Adrenal gland (tissue), 12 donors: ENCODE results near the gene PCDH17. TPM values are rescaled to one million over a fixed set of nuclear protein-coding genes. Genes with fewer than 3 reads are reported as not detected.

Source experiments
- DNase-seq, 7 donors: peaks; one replicate each; pipeline ENCODE4 v3.0.0-alpha.2; 2019 to 2020
- H3K27ac ChIP-seq, 5 donors: fragments of 200-600 bp; sonication (generic) in 4 of 5; 1 replicate in 3 of 5; 2 replicates in 2 of 5; pipeline versions ENCODE4 v1.5.1 to v1.8.0; 2016 to 2020; ENCODE audit warnings: mild to moderate bottlenecking in 1 of 5
- H3K27me3 ChIP-seq: fragments of 200-600 bp; 2 replicates; pipeline ENCODE4 v1.8.0; 2021
- H3K36me3 ChIP-seq, 2 donors: fragments of 200-600 bp; replicated peaks in 1 of 2; 1 replicate in 1 of 2; 2 replicates in 1 of 2; pipeline versions ENCODE4 v1.5.1 to v1.8.0; 2018 to 2022
- H3K4me1 ChIP-seq, 2 donors: fragments of 200-600 bp; replicated peaks in 1 of 2; 1 replicate in 1 of 2; 2 replicates in 1 of 2; pipeline versions ENCODE4 v1.5.1 to v1.8.0; 2018 to 2021
- H3K4me3 ChIP-seq, 4 donors: fragments of 200-600 bp; sonication (generic) in 3 of 4; one replicate each; pipeline ENCODE4 v1.5.1; 2016 to 2018
- H3K9me3 ChIP-seq, 3 donors: fragments of 200-600 bp; sonication (generic) in 1 of 3; replicated peaks in 1 of 3; 1 replicate in 2 of 3; 2 replicates in 1 of 3; pipeline versions ENCODE4 v1.5.1 to v1.8.0; 2016 to 2021
- CTCF ChIP-seq, 6 experiments: fragments of 450-650 bp in 4 of 6; fragments of 200-600 bp in 2 of 6; sonication (generic) in 1 of 6; IDR thresholded peaks; 1 replicate in 5 of 6; 2 replicates in 1 of 6; pipeline versions ENCODE4 v1.5.1 to v1.8.0; 2016 to 2021; ENCODE audit warnings: antibody characterized with exemption in 6 of 6, mild to moderate bottlenecking in 2 of 6, moderate library complexity in 1 of 6
- POLR2A ChIP-seq, 2 donors: fragments of 450-650 bp; IDR thresholded peaks; one replicate each; pipeline ENCODE4 v1.6.1; 2017; ENCODE audit warnings: antibody characterized with exemption in 2 of 2, mild to moderate bottlenecking in 2 of 2, moderate library complexity in 1 of 2
- WGBS, 4 donors: extraction: QIAGEN DNeasy Blood & Tissue Kit in 2 of 4; methylation state at CpG; one replicate each; pipeline versions ENCODE4 v1.1.5 to v1.1.7; 2013 to 2017; 5-methylcytosine and 5-hydroxymethylcytosine counted together
- intact Hi-C, 2 donors: fragments of 100-400 bp; cut with DNase I; formaldehyde crosslinking; loops; one replicate each; pipeline versions ENCODE4 v1.14.1 to v1.15.0; 2022 to 2023
- polyA plus RNA-seq, 3 donors: library from polyadenylated mRNA; stranded (reverse); fragments of 200-250 nt in 2 of 3; fragments of 350-450 nt in 1 of 3; fragmentation: Illumina TruSeq in 1 of 3; extraction: RNeasy Lipid Tissue Mini Kit (QIAGEN cat#74804) in 1 of 3; gene quantifications; one replicate each; pipeline ENCODE4 v1.2.3, GENCODE V29; 2013 to 2014
- total RNA-seq, 9 donors: library from RNA; depleted of rRNA in 4 of 9; stranded (reverse); fragments of >200 nt in 4 of 9; fragments of 120-200 nt in 1 of 9; fragmentation: NEBNext Ultra II Directional in 1 of 9; extraction: Animal tissue kit (Norgen Biotek cat#: 25700) in 1 of 9; gene quantifications; one replicate each; pipeline versions ENCODE4 v1.1.0 to v1.2.4, GENCODE V29; 2013 to 2023
- donor health status: healthy with polysubstance abuse.
- donor health status: Bipolar disorder and iron deficiency.
- donor health status: DM: yes; HTN: yes; CAD: no.
- donor health status: DM: no; HTN: no; CAD: no.
- donor health status: DM: no; HTN: no; CAD: no.
- donor health status: DM: yes; HTN: yes; CAD: no.

Gene PCDH17
- total and polyA plus RNA-seq, 12 donors = 0.47 to 12.3 (median 5.3) TPM

DNA sequence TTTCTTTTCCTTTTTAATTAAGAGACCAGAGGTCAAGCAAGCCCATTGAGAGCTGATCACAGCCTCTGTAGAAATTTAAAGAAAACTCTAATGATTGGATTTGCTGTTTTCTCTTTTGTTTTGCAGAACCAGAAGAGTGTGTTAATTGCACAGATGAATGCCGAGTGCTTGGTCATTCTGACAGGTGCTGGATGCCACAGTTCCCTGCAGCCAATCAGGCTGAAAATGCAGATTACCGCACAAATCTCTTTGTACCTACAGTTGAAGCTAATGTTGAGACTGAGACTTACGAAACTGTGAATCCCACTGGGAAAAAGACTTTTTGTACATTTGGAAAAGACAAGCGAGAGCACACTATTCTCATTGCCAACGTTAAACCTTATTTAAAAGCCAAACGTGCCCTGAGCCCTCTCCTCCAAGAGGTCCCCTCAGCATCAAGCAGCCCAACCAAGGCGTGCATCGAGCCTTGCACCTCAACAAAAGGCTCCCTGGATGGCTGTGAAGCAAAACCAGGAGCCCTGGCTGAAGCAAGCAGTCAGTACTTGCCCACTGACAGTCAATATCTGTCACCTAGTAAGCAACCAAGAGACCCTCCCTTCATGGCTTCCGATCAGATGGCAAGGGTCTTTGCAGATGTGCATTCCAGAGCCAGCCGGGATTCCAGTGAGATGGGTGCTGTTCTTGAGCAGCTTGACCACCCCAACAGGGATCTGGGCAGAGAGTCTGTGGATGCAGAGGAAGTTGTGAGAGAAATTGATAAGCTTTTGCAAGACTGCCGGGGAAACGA lies 93.1 kb downstream of the PCDH17 start:
- intact Hi-C loops = no loop called here
- Histone ChIP-seq H3K27ac (no peak overlapping the region), H3K9me3 (no peaks in the 10 kb centered on the region), H3K27me3 (no peaks in the 10 kb centered on the region), H3K36me3 (no peaks in the 10 kb centered on the region), H3K4me3 (no peak overlapping the region), H3K4me1 (no peaks in the 10 kb centered on the region)
- no peak for TF ChIP-seq POLR2A (IDR thresholded peaks at IDR 0.05)
- no peak for TF ChIP-seq CTCF (IDR thresholded peaks at IDR 0.05)
- DNase-seq = no peak
- 66 to 75% (median 70%) methylated on average over 12 of the region's 12 CpGs for WGBS, 4 donors

- Histone ChIP-seq H3K27ac (no peak overlapping the region), H3K27me3 (no peaks in the 10 kb centered on the region), H3K36me3 (no peaks in the 10 kb centered on the region), H3K4me3 (no peak overlapping the region), H3K4me1 (no peaks in the 10 kb centered on the region), H3K9me3 (no peaks in the 10 kb centered on the region)
- 64 to 77% (median 73%) methylated on average over 2 of the region's 2 CpGs for WGBS, 4 donors
- TF ChIP-seq POLR2A (IDR thresholded peaks at IDR 0.05) = no peak
- no peak for DNase-seq
- intact Hi-C loops = no loop called here
Measured at GRCh38 chr13:57725480-57725879, 93.9 kb downstream of the PCDH17 start.

- DNase-seq = no peak
- 75 to 91% (median 84%) methylated on average over 1 of the region's 1 CpG for WGBS, 4 donors
- TF ChIP-seq CTCF (IDR thresholded peaks at IDR 0.05) (no peak), POLR2A (IDR thresholded peaks at IDR 0.05) (no peak)
- Histone ChIP-seq H3K36me3 (no peaks in the 10 kb centered on the region), H3K27me3 (no peaks in the 10 kb centered on the region), H3K4me3 (no peak overlapping the region), H3K9me3 (no peaks in the 10 kb centered on the region), H3K27ac (no peak overlapping the region), H3K4me1 (no peaks in the 10 kb centered on the region)
- intact Hi-C loops = no loop called here
Measured at GRCh38 chr13:57726981-57727380, 95.4 kb downstream of the PCDH17 start.

GRCh38 chr13:57734306-57734705 lies 102.8 kb downstream of the PCDH17 start:
- TF ChIP-seq POLR2A (IDR thresholded peaks at IDR 0.05) (no peak), CTCF (IDR thresholded peaks at IDR 0.05) (no peak)
- intact Hi-C loops = no loop called here
- H3K27ac ChIP-seq = no peak overlapping the region

GRCh38 chr13:57739089-57739488 lies 107.5 kb downstream of the PCDH17 start:
- peaks cover 0 to 7% of the 10 kb centered on the region in 2 donors for H3K4me1 ChIP-seq
- H3K36me3 ChIP-seq = no peaks in the 10 kb centered on the region
- H3K4me3 ChIP-seq = no peak overlapping the region
- TF ChIP-seq CTCF (IDR thresholded peaks at IDR 0.05) (no peak), POLR2A (IDR thresholded peaks at IDR 0.05) (no peak)
- WGBS, 4 donors = 71 to 80% (median 75%) methylated on average over 2 of the region's 2 CpGs
- no peaks in the 10 kb centered on the region for H3K27me3 ChIP-seq
- DNase-seq = no peak
- intact Hi-C loops = no loop called here
- no peak overlapping the region for H3K27ac ChIP-seq
- no peaks in the 10 kb centered on the region for H3K9me3 ChIP-seq

More at GRCh38 chr13:57734306-57734705, 102.8 kb downstream of the PCDH17 start:
- H3K4me3 ChIP-seq = no peak overlapping the region
- no peaks in the 10 kb centered on the region for H3K9me3 ChIP-seq
- H3K4me1 ChIP-seq = no peaks in the 10 kb centered on the region
- DNase-seq = no peak
- H3K27me3 ChIP-seq = no peaks in the 10 kb centered on the region
- 42 to 48% (median 46%) methylated on average over 2 of the region's 2 CpGs for WGBS, 4 donors
- H3K36me3 ChIP-seq = no peaks in the 10 kb centered on the region
